Measurements from ENCODE around the gene DPP7. TPM values are rescaled to one million over a fixed set of nuclear protein-coding genes. Genes with fewer than 3 reads are reported as not detected.

The DPP7 gene
- total and polyA plus RNA-seq, 2 experiments from 2014 or later, result 134 to 145 TPM

- H2AFZ ChIP-seq, result no peak overlapping the region
- no peak overlapping the region for H3K4me3 ChIP-seq
- H3K36me3 ChIP-seq (ENCODE audit: low read depth), result no peaks in the 10 kb centered on the region
- 79 to 81% methylated on average over 7 of the region's 7 CpGs for WGBS, 2 experiments (ENCODE audit: low coverage in 1 of 2, low lambda C conversion rate in 2 of 2, missing lambda C conversion rate in 2 of 2)
- no peaks in the 10 kb centered on the region for H3K79me2 ChIP-seq (ENCODE audit: insufficient read depth)
- in situ Hi-C loops (cut with MboI), result no loop called here
- no peaks in the 10 kb centered on the region for H3K27me3 ChIP-seq (replicated peaks; ENCODE audit: insufficient read depth)
- H4K20me1 ChIP-seq (ENCODE audit: insufficient read depth), result no peaks in the 10 kb centered on the region
- no peaks in the 10 kb centered on the region for H3K9me3 ChIP-seq (ENCODE audit: low read depth)
- no peaks in the 10 kb centered on the region for H3K4me1 ChIP-seq (ENCODE audit: insufficient read depth)
- DNase-seq, result no peak
- no peak for TF ChIP-seq EZH2 (IDR thresholded peaks at IDR 0.05; ENCODE audit: insufficient read depth, poor library complexity, severe bottlenecking)
- TF ChIP-seq EZH2phosphoT487 (IDR thresholded peaks at IDR 0.05; ENCODE audit: insufficient read depth, low read depth), result no peak
- no peaks in the 10 kb centered on the region for H3K9me2 ChIP-seq (ENCODE audit: insufficient read depth)
- no peak overlapping the region for H3K27ac ChIP-seq
- no peaks in the 10 kb centered on the region for H3F3A ChIP-seq (ENCODE audit: insufficient read depth)
- no peak overlapping the region for H3K4me2 ChIP-seq (ENCODE audit: unreplicated experiment)
- H3K9ac ChIP-seq, result no peak overlapping the region
These were observed 38.4 kb upstream of the DPP7 start for GRCh38 chr9:137152844-137153405.

DNA sequence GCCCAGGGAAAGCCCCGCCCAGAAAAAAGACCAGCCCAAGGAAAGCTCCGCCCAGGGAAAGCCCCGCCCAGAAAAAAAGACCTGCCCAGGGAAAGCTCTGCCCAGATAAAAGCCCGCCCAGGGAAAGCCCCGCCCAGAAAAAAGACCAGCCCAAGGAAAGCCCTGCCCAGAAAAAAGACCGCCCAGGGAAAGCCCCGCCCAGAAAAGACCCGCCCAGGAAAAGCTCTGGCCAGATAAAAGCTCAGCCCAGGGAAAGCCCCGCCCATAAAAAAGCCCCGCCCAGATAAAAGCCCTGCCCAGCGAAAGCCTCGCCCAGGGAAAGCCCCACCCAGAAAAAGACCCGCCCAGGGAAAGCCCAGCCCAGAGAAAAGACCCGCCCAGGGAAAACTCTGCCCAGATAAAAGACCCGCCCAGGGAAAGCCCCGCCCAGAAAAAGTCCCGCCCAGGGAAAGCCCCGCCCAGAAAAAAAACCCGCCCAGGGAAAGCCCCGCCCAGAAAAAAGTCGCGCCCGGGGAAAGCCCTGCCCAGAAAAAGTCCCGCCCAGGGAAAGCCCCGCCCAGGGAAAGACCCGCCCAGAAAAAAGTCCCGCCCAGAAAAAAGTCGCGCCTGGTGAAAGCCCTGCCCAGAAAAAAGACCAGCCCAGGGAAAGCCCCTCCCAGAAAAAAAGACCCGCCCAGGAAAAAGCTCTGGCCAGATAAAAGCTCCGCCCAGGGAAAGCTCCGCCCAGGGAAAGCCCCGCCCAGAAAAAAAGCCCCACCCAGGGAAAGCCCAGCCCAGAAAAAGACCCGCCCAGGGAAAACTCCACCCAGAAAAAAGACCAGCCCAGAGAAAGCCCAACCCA, 36.3 kb upstream of the DPP7 start:
- no peaks in the 10 kb centered on the region for H3F3A ChIP-seq (ENCODE audit: insufficient read depth)
- H3K4me2 ChIP-seq (ENCODE audit: unreplicated experiment), result no peak overlapping the region
- H4K20me1 ChIP-seq (ENCODE audit: insufficient read depth), result no peaks in the 10 kb centered on the region
- H3K4me1 ChIP-seq (ENCODE audit: insufficient read depth), result no peaks in the 10 kb centered on the region
- whole genome bisulfite sequencing, 2 experiments (ENCODE audit: low coverage in 1 of 2, low lambda C conversion rate in 2 of 2, missing lambda C conversion rate in 2 of 2), result 33 to 39% methylated on average over 16 to 34 of the region's 34 CpGs
- H2AFZ ChIP-seq, result no peak overlapping the region
- no peak overlapping the region for H3K4me3 ChIP-seq
- H3K9me3 ChIP-seq (ENCODE audit: low read depth), result no peaks in the 10 kb centered on the region
- no peak overlapping the region for H3K27ac ChIP-seq
- no peaks in the 10 kb centered on the region for H3K27me3 ChIP-seq (replicated peaks; ENCODE audit: insufficient read depth)
- no peaks in the 10 kb centered on the region for H3K79me2 ChIP-seq (ENCODE audit: insufficient read depth)
- H3K36me3 ChIP-seq (ENCODE audit: low read depth), result no peaks in the 10 kb centered on the region
- H3K9ac ChIP-seq, result no peak overlapping the region
- in situ Hi-C loops (cut with MboI), result no loop called here
- DNase-seq, result peak; percentile 47
- TF ChIP-seq EZH2 (IDR thresholded peaks at IDR 0.05; ENCODE audit: insufficient read depth, poor library complexity, severe bottlenecking) (no peak), EZH2phosphoT487 (IDR thresholded peaks at IDR 0.05; ENCODE audit: insufficient read depth, low read depth) (no peak)
- H3K9me2 ChIP-seq (ENCODE audit: insufficient read depth), result no peaks in the 10 kb centered on the region

DNA sequence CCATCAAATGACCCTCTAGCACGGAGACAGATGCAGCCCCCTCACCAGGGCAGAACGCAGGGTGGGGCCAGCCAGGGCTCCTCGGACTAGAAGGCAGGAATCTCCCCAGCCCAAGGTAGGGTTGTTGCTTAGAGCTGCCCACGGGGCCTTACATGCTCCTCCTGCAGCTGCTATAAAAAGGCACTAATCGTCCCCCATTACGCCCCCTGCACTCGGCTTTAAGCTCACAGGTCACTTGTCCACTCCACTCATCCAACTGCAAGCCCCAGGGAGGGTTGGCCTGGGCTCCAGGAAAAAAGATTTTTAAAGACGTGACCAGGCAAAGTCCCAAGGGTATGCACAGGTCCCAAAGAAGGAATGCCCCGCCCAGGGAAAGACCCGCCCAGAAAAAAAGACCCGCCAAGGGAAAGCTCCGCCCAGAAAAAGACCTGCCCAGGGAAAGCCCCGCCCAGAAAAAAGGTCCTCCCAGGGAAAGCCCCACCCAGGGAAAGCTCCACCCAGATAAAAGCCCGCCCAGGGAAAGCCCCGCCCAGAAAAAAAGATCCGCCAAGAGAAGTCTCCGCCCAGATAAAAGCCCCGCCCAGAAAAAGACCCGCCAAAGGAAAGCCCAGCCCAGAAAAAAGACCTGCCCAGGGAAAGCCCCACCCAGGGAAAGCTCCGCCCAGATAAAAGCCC, 35.5 kb upstream of the DPP7 start:
- H3K79me2 ChIP-seq (ENCODE audit: insufficient read depth), result no peaks in the 10 kb centered on the region
- H3K4me1 ChIP-seq (ENCODE audit: insufficient read depth), result no peaks in the 10 kb centered on the region
- H2AFZ ChIP-seq, result no peak overlapping the region
- H3F3A ChIP-seq (ENCODE audit: insufficient read depth), result no peaks in the 10 kb centered on the region
- no peak overlapping the region for H3K4me3 ChIP-seq
- WGBS, 2 experiments (ENCODE audit: low coverage in 1 of 2, low lambda C conversion rate in 2 of 2, missing lambda C conversion rate in 2 of 2), result 47 to 59% methylated on average over 16 to 20 of the region's 20 CpGs
- H4K20me1 ChIP-seq (ENCODE audit: insufficient read depth), result no peaks in the 10 kb centered on the region
- no peak overlapping the region for H3K9ac ChIP-seq
- H3K9me2 ChIP-seq (ENCODE audit: insufficient read depth), result no peaks in the 10 kb centered on the region
- H3K4me2 ChIP-seq (ENCODE audit: unreplicated experiment), result no peak overlapping the region
- no peaks in the 10 kb centered on the region for H3K36me3 ChIP-seq (ENCODE audit: low read depth)
- TF ChIP-seq EZH2phosphoT487 (IDR thresholded peaks at IDR 0.05; ENCODE audit: insufficient read depth, low read depth) (no peak), EZH2 (IDR thresholded peaks at IDR 0.05; ENCODE audit: insufficient read depth, poor library complexity, severe bottlenecking) (no peak)
- H3K27ac ChIP-seq, result no peak overlapping the region
- no peaks in the 10 kb centered on the region for H3K9me3 ChIP-seq (ENCODE audit: low read depth)
- in situ Hi-C loops (cut with MboI), result no loop called here
- no peak for DNase-seq
- H3K27me3 ChIP-seq (replicated peaks; ENCODE audit: insufficient read depth), result no peaks in the 10 kb centered on the region

DNA sequence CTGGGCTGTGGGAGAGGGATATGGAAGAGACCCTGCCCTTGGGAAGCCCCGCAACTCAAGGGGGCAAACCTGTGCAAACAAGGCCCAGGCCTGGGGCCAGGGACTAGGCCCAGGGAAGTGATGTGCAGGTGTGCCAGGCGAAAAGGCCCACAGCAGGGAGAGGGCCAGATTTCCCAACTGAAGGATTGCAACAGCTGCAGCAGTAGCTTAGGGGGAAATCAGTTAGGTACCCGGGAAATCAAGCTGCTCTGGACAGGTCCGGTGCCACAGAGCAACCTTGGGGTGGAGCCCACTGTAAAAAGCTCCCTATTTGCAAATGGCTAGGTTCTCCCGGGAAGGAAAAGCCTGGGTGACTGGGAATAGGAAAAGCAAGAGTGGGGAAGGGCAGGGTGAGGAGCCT, 34.8 kb upstream of the DPP7 start:
- in situ Hi-C loops (cut with MboI), result no loop called here
- no peaks in the 10 kb centered on the region for H3F3A ChIP-seq (ENCODE audit: insufficient read depth)
- H3K79me2 ChIP-seq (ENCODE audit: insufficient read depth), result no peaks in the 10 kb centered on the region
- no peak for TF ChIP-seq EZH2phosphoT487 (IDR thresholded peaks at IDR 0.05; ENCODE audit: insufficient read depth, low read depth)
- TF ChIP-seq EZH2 (IDR thresholded peaks at IDR 0.05; ENCODE audit: insufficient read depth, poor library complexity, severe bottlenecking), result no peak
- no peaks in the 10 kb centered on the region for H3K36me3 ChIP-seq (ENCODE audit: low read depth)
- no peaks in the 10 kb centered on the region for H3K9me3 ChIP-seq (ENCODE audit: low read depth)
- no peak overlapping the region for H2AFZ ChIP-seq
- no peak overlapping the region for H3K4me3 ChIP-seq
- no peaks in the 10 kb centered on the region for H3K9me2 ChIP-seq (ENCODE audit: insufficient read depth)
- H3K4me2 ChIP-seq (ENCODE audit: unreplicated experiment), result no peak overlapping the region
- no peak overlapping the region for H3K27ac ChIP-seq
- 67 to 73% methylated on average over 5 of the region's 5 CpGs for WGBS, 2 experiments (ENCODE audit: low coverage in 1 of 2, low lambda C conversion rate in 2 of 2, missing lambda C conversion rate in 2 of 2)
- no peaks in the 10 kb centered on the region for H3K4me1 ChIP-seq (ENCODE audit: insufficient read depth)
- H4K20me1 ChIP-seq (ENCODE audit: insufficient read depth), result no peaks in the 10 kb centered on the region
- no peaks in the 10 kb centered on the region for H3K27me3 ChIP-seq (replicated peaks; ENCODE audit: insufficient read depth)
- DNase-seq, result no peak
- H3K9ac ChIP-seq, result no peak overlapping the region

Data from GM23248 (cell line).